GM18868 (cell line): ENCODE results near the gene EYA3.

Experiments used
- ATAC-seq: cut with Tn5 transposase; IDR thresholded peaks from one replicate; pipeline ENCODE4 v1.9.1; 2021; ENCODE audit warnings: mild to moderate bottlenecking, moderate library complexity; ENCODE audit not compliant: unreplicated experiment

EYA3 gene

DNA sequence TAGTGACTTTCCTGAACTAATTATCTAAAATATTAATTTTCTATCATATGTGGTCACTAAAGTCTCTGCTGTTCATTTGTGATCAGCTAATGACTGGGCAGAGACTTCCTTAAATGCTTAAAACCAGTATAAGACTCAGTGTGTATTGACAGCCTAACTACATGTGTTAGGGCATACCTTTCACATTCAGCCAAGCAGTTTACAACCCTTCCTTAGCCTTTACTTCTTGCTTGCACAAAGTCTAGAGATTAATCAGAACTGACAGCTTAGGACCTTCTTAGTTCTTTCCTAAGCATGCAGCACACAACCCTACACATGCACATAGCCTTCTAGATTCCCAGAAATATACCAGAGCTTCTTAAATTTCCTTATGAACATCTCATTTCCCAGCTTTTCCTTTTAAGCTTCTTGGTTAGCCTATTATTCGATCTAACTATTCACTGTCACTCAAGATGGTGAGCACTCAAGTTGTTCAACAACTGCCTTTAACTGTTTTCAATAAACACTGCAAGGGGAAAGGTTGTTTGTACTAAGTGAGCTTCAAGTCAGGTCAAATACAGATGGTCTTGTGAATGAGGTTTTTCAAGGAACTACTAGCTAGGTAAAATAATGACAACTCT lies 13.4 kb downstream of the EYA3 start:
- no peak for ATAC-seq

DNA sequence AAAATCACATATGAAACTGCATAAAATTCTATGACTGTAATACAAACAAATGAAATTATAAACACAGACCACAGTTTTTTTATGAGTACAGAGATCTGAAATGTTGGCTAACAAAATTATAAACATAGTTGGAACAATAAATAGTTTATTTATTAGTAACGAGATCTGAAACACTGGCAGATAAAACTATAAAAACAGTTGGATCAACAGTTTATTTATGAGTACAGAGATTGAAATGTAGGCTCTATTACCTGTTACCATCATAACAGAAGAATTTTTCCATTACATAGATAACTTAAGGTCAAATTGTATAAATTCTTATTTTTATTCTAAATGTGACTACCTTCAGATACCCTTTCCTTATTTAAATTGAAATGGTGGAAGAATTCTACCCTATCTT lies 14.5 kb downstream of the EYA3 start:
- no peak for ATAC-seq

DNA sequence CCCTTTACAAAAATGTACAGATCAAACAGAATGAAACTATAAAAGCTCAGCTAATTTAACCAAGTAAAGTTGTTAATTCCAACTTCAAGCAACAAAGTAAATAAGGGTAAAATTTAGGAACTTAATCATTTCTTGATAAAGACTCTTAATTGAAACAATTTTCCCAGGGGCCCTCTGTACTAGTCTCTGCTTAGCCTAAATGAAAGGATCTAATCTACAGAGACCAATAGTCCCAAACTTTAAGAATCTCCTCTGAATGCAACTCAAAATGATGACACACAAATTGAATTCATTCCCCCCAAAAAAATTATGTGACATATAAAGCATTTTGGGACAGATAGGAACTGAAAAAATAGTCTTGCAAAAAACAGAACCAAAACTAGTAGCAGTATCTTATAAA lies 16.6 kb downstream of the EYA3 start:
- no peak for ATAC-seq

DNA sequence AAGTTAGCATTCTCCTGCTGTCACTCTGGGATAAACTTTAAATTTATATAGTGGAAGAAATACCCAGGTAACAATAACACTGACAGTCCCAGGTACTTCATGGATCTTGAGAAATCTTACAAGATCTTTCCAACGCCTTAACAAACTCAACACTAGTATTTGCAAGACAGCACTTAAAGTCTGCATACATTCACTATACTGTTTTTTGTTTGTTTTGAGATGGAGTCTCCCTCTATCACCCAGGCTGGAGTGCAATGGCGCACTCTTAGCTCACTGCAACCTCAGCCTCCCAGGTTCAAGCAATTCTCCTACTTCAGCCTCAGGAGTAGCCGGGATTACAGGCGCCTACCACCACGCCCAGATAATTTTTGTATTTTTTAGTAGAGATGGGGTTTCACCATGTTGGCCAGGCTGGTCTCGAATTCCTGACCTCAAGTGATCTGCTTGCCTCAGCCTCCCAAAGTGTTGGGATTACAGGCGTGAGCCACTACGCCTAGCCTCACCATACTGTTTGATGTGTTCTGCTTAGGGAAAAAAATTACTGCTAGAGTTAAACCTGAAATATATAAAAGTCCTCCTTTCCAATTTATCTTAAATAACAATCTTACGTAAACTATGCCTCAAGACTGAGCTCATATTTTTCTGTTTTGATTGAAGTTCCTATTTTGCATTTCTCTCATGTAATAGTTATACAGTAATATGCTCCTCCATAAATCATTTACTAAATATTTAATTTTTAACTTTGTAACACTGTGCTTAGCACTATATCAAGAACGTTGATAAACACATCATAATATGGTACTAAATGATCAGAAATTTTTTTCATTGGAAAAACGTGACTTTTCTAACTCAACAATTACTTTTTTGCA lies 17.5 kb downstream of the EYA3 start:
- ATAC-seq = no peak

DNA sequence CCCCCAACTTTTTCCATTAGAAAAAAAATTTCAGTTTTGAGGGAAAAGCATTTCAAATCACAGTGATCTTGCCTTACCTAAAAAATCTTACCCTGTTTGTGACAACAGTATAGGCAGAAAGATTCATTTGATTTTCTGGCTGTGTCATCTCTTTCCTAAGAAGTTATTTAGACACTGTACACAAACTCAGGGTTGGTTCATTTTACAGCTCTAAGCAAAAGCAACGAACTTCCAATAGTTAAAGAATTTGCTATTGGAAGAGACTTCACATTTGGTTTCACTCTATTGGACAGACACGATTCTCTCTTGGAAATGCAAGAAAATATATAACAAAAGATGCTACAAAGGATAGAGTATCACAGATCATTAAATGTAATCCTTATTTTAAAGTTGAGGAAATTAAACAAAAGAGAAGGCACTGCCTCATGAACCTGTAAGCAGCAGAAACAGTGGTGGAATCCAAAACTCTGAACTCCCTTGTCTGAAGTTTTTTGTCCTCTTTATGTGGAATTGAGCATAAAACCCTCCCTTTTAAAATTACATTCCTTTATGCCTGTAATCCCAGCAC lies 20.8 kb downstream of the EYA3 start:
- no peak for ATAC-seq

DNA sequence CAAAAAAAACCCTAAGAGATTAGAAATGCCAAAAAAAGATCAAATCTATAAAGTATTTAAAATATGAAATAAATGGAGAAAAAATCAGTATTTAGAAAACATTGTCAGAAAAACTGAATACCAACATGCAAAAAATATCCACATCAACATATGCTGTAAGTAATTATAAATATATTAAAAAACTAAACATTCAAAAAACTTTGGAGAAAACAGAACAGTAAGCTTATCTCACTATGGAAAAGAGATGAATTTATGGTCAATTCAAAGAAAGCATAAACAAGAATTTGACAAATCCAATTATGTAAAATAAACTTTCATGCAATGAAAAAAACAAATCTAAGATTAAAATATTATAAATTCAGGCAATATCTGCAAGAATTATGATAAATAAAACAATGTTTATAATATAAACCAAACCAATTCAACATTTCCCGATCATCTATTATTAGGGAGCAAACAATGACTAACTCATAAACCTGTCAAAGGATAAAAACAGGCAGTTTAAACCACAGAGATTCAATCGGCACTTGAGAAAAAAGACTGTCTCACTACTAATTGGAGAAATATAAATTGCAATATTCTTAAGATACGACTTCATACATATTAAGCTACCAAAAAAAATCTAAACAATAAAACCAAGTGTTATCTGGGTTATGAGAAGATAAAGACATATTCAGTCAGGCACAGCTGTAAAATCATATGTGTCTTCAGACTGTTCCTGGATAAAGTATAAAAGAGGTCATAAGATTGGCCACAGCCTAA lies 21.8 kb downstream of the EYA3 start:
- ATAC-seq = no peak

DNA sequence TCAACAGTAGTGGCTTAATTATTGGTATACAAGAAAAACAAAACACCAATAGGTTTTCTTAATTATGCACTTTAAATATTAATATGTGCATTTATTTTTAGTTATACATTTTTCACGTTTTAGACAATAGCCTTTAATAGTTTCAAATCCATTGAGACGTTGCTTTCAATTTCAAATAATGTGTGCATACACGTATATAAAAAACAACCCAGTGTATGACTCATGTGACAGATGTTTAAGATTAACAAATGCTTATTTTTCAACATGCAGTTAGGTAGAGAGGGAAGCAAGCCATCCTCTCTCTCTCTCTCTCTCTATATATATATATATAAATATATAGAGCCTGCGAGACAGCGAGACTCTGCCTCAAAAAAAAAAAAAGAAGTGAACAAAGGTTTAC lies 24.3 kb downstream of the EYA3 start:
- ATAC-seq = no peak

DNA sequence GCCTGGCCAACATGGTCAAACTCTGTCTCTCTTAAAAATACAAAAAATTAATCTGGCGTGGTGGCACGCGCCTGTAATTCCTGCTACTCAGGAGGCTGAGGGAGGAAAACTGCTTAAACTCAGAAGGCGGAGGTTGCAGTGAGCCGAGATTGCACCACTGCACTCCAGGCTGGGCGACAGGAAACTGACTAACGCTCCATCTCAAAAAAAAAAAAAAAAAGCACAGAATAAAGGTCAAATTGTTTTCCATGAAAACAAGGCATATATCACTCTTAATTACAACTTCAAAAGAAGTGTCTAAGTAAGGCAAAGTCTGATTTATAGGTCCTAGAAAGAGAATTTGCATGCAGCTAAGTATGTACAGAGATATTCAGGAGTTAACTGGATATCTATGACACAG lies 25.6 kb downstream of the EYA3 start:
- ATAC-seq = no peak

DNA sequence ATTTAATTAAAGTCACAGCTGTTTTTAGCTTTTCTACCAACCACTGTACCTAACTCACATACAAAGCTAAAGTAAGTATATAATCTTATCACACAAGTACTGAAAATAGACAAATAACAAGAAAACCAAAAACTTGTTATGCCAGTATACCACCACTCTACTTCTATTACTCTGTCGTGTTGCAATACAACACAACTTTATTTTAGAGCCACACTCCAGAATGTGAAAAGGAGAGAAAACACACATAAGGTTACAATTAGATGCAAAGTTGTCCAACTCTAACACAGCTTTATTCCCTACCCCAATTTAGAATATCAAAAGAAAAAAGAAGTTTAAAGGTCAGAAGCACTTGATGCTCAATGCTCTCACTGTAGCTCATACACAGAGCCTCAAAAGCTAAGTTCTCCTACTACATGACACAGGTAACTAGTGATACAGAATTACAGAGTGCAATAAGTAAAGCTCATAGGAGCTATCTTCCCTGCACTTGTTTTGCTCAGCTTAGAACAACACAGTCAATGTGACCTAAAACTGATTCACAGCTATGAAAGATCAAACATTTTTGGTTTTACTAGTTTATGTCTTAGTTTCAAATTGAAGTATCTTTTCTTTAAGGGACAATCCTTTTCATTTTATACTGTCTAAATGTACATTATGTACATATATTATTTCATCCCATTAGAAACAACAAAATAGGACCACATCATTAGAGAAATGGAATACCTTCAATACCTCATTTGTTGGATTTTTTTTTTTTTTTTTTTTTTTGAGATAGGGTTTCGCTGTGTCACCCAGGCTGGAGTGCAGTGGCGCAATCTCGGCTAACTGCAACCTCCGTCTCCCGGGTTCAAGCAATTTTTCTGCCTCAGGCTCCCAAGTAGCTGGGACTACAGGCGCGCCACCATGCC lies 29.2 kb downstream of the EYA3 start:
- ATAC-seq = no peak

DNA sequence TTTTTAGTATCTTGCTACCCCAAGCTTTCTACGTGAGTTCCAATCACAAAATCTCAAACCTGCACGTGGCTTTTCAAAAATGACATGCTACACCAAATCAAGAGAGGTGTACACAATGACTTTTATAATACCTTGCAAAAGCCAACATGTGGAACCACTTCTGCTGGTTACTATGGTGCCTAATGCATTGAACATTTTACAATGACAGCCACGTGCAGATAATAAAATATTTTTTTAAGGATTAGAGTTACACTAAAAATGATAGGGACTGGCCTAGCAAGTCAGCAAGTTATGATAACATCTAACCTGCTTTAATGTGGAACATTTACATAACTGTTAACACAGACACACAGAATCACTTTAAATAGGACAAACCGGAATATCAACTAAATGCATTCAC lies 30.2 kb downstream of the EYA3 start:
- no peak for ATAC-seq

DNA sequence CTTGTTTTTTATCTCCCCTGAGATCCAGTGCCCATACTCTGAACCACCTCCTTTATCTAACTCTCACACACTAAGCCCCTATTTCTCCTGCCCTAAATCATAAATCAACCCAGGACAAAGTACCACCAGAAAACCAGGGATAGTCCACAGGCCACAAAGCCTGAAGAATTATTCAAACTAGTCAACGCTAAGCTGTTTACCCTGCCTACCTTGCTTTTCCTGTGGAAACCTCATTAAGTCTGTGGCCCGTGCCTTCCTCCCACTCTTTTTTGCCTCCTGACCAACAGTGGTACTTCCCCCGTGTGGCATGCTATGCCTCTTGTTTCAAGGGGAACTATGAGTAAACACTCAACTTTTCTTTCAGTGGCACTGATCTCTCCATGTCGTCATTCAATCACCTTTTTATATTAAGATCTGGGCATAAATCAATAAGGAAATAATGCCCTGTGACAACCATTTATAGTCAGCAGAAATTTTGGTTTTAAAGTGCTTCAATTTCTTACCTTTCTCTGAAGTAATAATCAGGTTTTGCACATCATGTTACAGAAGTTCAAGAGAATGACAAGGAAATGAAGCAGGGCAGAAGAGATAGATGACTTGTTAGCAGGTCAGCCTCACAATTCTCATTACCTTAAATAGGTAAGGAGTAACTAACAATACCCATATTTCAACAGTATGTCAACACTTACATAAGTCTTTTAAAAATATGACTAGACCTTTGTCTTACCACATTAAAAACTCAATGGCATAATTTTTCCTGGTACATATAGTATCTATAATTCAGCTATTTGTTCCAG lies 32.1 kb downstream of the EYA3 start:
- ATAC-seq = peak; percentile 76

DNA sequence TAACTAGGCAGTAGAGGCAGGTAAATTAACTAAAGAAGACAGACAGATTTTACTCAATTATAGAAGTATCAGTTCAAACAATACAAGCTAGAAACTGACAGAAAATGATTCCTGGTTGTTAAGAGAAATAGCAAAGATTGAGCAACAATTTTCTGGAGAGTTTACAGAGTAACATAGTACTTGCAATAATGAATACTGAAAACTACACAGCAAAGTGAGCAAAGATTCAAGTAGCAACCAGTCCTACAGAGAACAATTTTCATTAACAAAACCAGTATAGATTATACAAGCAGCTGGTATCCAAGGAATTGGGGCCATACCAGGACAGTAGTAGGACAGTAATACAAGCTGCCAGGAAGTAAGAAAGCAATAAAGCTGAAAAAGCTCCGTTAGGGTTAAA lies 37.6 kb downstream of the EYA3 start:
- no peak for ATAC-seq

DNA sequence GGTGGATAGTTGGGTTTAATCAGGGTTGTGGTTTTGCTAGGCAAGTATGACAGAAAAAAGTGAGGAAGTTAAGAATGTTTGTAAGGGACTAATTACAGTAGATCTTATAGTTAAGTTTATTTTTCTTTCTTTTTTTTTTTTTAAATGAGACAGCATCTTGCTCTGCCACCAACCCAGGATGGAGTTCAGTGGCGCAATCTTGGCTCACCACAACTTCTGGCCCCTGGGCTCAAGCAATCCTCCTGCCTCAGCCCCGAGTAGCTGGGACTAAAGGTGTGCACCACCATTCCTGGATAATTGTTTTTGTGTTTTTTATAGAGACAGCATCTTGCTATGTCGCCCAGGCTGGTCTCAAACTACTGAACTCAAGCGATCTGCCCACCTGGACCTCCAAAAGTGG lies 41.7 kb downstream of the EYA3 start:
- no peak for ATAC-seq

DNA sequence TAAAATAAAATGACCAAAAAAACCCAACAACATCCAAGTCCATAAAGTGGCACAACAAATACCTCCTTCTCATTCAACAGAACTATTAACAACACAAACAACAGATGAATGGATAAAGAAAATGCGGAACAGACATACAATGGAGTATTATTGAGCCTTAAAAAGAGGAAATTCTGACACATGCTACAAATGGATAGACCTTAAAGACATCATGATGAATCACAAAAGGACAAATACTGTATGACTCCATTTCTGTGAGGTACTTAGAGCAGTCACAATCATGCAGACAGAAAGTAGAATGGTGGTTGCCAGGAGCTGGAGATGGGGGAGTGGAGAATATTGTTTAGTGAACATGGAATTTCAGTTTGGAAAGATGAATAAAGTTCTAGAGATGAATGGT lies 42.6 kb downstream of the EYA3 start:
- no peak for ATAC-seq

DNA sequence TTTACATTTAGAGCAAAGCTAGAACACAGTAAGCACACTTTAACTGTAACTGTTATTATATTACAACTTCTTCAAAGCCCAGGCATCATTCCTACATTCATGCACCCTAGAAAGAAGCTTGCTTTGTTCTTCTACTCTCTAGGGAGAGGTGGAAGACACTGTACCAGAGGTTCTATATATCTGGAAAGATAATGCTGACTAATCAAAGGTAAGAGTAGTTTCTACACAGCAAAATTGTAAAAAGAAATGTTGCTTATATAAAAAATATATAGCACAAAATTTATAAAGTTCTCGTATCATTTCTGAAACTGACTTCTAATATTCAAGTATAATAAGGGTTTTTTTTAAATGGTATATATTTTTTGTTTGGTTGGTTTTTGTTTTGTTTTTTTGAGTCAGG lies 44.0 kb downstream of the EYA3 start:
- ATAC-seq = no peak

DNA sequence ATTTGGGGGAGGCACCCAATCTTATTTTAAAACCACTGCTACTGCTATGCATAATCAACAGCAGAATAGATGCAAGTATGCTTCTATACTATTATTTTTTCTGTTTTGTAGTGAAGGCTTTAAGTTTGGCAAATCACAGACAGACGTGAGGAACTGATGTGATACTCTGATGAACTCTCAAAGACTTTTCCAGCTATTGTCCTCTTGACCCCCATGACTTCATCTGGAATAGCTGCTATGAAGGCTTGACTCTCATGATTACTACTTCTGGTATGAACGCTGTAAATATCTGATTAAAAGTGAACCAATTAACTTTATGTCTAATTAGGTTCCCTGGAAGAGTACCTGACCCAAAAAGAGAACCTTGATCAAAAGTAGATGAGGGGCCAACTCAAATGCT lies 49.1 kb downstream of the EYA3 start:
- no peak for ATAC-seq

DNA sequence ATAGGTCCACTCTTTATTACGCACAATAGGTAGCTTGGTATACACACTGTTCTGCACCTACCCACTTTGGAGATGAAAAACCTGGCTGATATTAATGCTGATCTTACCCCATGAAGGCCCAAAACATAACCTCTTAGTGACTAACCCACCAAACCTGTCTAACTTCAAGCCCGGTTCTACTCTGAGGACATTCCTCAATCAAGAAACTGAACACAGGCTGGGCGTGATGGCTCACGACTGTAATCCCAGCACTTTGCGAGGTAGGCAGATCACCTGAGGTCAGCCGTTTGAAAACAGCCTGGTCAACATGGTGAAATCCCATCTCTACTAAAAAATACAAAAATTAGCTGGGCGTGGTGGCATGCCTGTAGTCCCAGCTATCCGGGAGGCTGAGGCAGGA lies 50.5 kb downstream of the EYA3 start:
- ATAC-seq = no peak

DNA sequence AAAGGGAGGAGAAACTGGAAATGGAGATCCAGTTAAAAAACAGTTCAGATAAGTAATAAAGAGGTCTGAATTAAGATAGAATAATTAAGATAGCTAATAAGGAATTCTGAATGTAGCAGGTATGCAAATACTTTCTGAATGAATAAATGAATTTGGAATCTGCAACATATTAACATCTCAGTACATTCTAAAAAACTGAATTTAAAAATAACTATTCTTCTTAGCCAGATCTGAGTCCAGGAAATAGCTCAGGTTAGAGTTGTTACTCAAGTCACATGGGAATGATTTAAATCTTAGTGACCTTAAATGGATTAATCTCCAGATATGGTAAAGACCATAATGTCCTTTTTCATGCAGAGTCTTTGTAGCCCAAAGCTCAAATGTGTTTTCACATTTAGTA lies 51.2 kb downstream of the EYA3 start:
- no peak for ATAC-seq

DNA sequence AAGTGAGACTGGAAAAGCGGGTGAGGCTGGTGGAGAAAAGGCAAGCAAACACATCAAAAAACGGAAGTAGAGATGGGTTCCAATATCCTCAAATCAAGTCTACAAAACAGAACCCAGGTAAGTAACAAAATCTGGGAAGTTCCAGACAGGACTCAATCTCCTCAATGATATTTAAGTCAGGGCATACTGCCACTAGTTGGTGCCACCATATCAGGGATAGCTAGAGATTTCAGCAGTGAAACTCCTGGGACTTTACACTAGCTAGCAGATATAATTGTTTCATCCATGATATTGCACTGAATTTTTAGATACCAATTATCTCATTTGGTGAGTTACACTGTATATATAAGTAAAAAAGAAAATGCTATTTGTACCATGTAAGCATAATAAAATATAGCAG lies 52.0 kb downstream of the EYA3 start:
- no peak for ATAC-seq

DNA sequence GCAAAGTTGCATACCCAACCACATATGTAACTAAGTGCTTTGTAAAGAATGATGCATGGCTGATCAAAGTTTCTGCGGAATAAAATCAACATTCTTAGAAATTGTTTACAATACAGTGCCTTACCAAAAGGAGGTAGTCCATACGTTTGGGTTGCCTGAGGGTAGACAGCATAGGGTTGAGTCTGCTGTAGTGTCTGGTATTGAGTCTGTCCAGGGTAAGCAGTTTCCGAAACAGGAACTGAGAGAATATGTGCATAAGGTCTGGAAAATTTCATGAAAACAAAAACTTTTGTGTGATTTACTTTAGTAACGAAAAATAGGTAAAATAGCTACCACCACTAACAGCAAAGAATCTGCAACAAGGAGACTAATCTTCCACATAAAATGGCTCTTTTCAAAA lies 53.0 kb downstream of the EYA3 start:
- ATAC-seq = no peak
